Stimulated activated naive CD8-positive, alpha-beta T cell treated with anti-CD3 and anti-CD28 coated beads, Interleukin-15, Interleukin-2, amounts not matched to agents 100 ng/mL and 50 ng/mL, for 24 hours (primary cell): ENCODE data around the gene TRAPPC12.

Source experiments
- H3K27ac Mint-ChIP-seq: one replicate; pipeline ENCODE4 v1.8.0; 2021; ENCODE audit warnings: mild to moderate bottlenecking, mixed read lengths
- H3K27me3 Mint-ChIP-seq: one replicate; pipeline ENCODE4 v1.8.0; 2021; ENCODE audit warnings: mixed read lengths
- H3K36me3 Mint-ChIP-seq: one replicate; pipeline ENCODE4 v1.8.0; 2021; ENCODE audit warnings: low read depth, mixed read lengths
- H3K4me1 Mint-ChIP-seq: one replicate; pipeline ENCODE4 v1.8.0; 2021; ENCODE audit warnings: low read depth, mixed read lengths
- H3K4me3 Mint-ChIP-seq: one replicate; pipeline ENCODE4 v1.8.0; 2021; ENCODE audit warnings: mild to moderate bottlenecking, mixed read lengths
- H3K9me3 Mint-ChIP-seq: one replicate; pipeline ENCODE4 v1.8.0; 2021; ENCODE audit warnings: mixed read lengths

TRAPPC12 gene

DNA sequence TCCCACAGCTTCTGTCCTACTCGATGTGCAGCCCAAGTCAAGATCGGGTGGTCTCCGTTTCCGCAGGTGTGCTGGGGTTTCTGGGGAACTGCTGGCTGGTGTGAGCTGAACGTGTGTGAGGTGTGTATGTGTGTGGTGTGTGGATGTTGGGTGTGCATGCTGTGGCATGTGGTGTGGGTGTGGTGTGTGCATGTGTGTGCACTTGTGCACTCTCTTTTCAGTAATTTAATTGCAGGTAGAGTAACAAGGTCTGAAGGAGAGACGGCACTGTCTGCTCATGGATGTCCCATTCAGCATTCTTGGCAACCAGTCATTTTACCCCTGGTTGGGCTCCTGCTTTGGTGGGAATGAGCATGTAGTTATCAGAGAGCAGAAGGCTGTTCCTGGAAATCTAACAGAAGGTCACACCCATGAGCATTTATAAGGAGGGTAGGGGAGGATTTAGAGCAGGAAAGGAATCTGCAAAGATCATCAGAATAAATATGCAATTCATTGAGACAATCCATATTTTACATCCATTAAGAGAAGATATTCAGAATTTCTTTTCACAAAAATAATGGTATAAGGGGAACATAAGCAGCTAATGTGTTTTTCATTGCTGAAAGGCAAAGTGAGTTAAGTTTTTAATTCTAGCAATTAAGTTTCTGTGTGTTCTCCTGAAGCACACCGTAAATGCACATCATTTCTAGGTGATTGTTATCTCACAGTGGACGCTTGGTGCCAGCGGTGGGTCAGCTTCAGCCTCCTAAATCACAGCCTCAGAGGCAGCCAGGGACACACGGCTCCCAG lies 79.1 kb downstream of the TRAPPC12 start:
- Mint-ChIP-seq H3K27ac (no peak overlapping the region), H3K4me1 (peaks cover 6% of the 10 kb centered on the region), H3K9me3 (no peaks in the 10 kb centered on the region), H3K4me3 (no peak overlapping the region), H3K27me3 (no peaks in the 10 kb centered on the region), H3K36me3 (peaks cover 27% of the 10 kb centered on the region)

DNA sequence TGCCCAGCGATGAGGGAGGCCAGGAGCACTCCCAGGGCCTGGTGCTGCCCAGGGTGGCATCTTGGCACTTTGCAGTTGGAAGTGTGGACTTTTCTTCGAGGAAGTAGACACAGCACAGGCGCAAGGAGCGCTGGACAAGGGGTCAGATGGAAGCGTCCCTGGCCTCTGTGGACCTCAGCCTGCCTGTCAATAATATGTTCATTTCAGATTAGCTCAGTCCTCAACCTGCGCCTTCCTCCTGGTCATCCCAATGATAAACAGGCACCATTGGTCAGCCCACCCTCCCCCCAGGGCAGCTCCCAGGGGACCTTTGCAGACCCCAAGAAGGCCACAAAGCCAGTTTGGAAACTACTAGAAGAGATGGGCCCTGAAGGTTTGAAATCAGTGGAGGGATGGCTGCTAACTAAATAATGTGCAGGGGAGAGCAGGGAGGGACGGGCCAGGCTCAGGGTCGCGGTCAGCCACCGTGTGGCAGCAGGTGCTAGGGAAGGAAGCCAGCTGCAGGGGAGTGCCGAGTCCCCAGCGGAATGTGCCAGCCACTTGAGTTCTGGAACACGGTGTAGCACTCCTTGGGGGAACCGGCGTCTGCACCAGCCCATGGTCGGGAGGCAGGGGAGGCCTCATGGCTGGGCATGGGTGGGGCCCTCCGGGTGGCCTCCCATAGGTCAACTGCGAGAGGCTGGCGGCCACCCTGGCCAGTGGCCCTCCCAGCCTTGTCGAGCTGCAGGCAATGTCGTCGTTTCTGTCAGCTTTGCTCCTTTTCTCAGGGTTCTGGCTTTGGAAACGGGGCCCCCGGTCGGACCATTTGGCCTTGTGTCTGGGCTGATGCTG lies 79.9 kb downstream of the TRAPPC12 start:
- Mint-ChIP-seq H3K4me1 (peaks cover 6% of the 10 kb centered on the region), H3K27me3 (no peaks in the 10 kb centered on the region), H3K4me3 (no peak overlapping the region), H3K27ac (no peak overlapping the region), H3K9me3 (no peaks in the 10 kb centered on the region), H3K36me3 (peaks cover 33% of the 10 kb centered on the region)

DNA sequence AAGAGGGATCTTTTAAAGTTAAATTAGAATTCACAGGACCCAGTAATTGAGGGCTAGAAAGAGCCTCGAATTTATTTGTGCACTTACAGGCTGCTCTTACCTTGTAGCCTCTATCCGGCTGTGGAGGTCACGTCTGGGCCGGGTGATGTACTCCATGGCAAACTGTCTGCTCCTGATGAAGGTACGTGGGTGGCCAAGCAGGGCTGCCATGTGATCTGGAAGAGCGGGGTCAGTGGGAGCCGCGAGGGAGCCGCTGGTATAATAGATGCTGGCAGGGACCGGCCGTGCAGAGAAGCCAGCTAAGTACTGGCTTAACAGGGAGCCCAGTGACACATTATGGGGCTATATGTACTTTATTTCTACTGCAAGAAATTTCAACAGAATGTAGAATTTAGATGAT lies 80.7 kb downstream of the TRAPPC12 start:
- H3K4me1 Mint-ChIP-seq, result peaks cover 6% of the 10 kb centered on the region
- H3K27ac Mint-ChIP-seq, result no peak overlapping the region
- H3K27me3 Mint-ChIP-seq, result no peaks in the 10 kb centered on the region
- no peak overlapping the region for H3K4me3 Mint-ChIP-seq
- H3K9me3 Mint-ChIP-seq, result no peaks in the 10 kb centered on the region
- peaks cover 38% of the 10 kb centered on the region for H3K36me3 Mint-ChIP-seq

DNA sequence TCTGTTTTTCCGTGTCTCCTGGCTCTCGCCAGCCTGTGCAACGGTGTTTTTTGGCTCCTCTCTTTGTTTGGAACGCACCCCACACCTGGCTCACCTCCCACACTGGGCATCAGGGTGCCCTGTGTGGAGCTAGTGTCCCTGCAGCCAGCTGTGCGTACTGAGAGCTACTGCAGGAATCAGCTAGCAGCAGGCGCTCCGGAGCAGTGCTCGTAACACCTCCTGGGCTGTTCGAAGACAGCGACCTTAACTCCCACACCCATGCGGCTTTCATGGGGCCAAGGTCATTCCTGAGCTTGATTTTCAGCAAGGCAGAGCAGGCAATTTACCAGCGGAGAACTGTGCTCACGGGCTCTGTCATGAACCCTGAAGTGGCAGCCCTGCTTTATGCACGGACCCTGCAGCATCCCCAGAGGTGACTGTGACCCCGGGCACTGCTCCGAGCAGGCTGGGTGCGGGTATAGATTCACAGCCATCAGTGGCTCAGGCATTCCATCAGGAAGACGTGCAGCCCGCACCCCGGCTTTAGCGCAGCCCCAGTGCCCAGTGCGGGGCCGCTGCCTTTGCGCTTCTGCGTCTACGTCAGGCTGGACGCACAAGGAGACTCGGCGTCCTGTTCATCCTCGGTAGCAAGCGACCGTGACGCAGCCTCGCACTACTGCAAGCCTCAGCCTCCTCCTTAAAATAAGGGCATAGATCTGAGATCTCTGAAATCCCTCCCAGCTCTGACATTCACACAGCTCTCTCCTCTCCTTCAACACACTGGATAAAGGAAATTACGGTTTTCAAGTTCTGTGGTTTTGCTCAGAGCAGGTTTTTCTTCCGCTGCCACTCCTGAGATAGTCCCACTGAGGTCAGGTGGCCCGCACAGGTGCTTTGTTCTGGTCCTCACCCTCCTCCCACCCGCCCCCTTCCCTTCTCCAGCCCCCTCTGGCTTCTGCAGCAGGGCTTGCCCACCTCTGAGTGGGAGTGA lies 81.6 kb downstream of the TRAPPC12 start:
- H3K4me3 Mint-ChIP-seq, result no peak overlapping the region
- no peak overlapping the region for H3K27ac Mint-ChIP-seq
- H3K27me3 Mint-ChIP-seq, result no peaks in the 10 kb centered on the region

DNA sequence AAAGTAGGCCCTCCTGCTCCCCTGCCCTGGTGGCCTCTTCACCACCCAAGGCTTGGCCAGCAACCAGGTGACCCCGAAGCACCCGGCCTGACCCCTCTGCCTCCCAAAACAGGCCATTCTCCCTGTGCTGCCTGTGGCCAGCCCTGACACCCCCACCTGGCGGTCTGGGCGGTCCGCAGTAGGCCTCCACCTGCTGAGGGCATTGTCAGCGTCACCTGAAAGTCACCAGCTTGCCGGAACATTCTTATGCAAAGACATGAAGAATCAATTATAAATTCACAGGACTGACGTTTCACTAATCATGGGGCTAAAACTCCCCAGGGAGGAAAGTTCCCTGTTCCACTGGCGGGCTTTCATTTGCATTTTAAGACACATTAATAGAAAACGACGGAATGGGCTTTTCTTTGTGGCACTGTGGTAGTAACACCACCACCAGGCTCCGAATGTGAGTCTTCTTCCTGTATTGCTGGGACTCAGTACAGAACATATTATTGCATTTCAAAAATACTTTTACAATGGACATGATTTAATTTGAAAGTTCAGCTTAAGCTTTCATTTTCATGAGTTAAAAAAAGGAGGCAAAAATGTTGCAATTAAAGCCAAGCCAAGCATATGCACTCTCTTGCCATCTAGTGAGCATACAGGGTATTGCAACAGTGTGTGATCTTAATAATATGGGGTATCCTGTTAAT lies 82.5 kb downstream of the TRAPPC12 start:
- Mint-ChIP-seq H3K9me3 (no peaks in the 10 kb centered on the region), H3K27ac (peak overlapping the region; percentile 31), H3K27me3 (no peaks in the 10 kb centered on the region), H3K36me3 (peaks cover 33% of the 10 kb centered on the region), H3K4me1 (peaks cover 6% of the 10 kb centered on the region), H3K4me3 (no peak overlapping the region)

More for the DNA sequence above, 81.6 kb downstream of the TRAPPC12 start:
- Mint-ChIP-seq H3K36me3 (peaks cover 34% of the 10 kb centered on the region), H3K4me1 (peaks cover 6% of the 10 kb centered on the region), H3K9me3 (no peaks in the 10 kb centered on the region)

DNA sequence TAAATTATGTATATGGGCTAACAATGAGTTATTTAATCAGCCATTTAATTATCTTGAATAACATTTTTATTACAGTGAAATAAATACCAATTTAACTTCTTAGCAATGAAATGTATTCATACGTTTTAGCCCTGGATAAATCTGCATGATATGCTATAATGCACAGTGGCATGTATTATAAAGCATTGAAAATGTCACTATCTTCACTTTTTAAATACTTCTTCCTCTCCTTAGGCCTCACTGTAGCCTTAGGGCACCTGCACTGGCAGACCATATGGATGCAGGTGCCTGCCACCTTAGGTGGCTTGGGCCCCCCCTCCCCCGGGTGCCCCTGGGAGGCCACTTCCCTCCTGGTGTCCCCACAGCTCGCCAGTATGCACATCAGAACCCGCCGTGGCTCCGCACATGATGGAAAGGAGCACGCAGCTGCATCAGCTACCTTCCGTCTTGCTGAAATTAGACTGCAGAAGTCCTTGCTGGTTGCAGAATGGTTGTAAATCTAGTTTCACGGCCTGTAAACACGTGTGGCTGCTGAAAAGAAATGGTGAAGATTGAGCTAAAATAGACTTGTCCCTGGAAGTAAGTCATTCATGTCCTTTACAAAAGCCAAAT lies 83.1 kb downstream of the TRAPPC12 start:
- Mint-ChIP-seq H3K9me3 (no peaks in the 10 kb centered on the region), H3K4me3 (no peak overlapping the region), H3K27ac (no peak overlapping the region), H3K27me3 (no peaks in the 10 kb centered on the region), H3K36me3 (peaks cover 32% of the 10 kb centered on the region), H3K4me1 (peaks cover 6% of the 10 kb centered on the region)

DNA sequence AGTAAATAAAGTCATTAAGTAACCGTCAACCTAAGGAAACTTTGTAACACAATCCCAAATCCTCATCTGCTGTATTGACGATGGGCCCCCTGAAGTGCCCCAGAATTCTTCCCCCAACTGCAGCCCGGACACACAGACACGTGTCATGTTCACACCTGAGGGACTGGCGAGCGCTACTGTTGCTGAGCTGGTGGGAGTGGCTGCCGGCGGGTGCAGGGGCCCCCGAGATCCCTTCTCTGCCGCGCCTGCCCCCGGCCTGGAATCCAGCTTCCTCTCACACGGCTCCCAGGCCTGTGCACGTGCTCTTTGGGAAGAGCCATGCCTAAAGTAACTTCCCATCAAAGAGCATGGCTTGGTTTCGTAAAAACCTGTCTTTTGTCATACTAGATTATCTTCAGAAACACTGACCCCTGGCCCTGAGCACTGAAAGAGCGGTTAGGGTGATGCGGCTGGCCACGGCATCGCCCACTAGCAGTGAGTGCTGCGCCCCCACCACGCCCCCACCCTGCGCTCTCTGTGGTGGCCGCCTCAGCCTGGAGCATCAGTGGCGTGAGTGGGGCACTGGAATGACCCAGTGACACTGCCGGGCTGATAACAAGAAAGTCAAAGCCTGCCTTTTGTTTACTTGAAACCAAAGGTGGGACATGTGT lies 83.8 kb downstream of the TRAPPC12 start:
- Mint-ChIP-seq H3K36me3 (peaks cover 36% of the 10 kb centered on the region), H3K9me3 (no peaks in the 10 kb centered on the region), H3K27ac (no peak overlapping the region), H3K27me3 (no peaks in the 10 kb centered on the region), H3K4me3 (no peak overlapping the region), H3K4me1 (peaks cover 6% of the 10 kb centered on the region)

DNA sequence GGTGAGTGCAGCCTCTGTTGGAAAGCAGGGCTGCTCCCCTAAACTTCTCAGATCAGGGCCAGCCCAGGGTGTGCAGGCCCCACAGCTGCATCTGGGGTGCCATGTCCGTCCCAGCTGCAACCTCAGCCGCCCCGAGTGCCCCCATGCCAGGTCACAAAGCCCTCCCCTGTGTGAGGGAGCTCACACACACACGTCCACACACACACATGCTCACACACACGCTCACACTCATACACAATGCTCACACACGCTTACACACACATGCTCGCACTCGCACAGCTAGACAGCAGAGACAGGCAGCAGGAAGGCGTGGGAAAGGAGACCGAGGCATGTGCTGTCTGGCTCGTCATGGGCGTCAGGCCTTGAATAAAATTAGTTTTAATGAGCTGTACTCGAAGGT lies 84.5 kb downstream of the TRAPPC12 start:
- H3K27ac Mint-ChIP-seq, result no peak overlapping the region
- H3K4me3 Mint-ChIP-seq, result no peak overlapping the region
- no peaks in the 10 kb centered on the region for H3K27me3 Mint-ChIP-seq
- peaks cover 38% of the 10 kb centered on the region for H3K36me3 Mint-ChIP-seq
- peaks cover 6% of the 10 kb centered on the region for H3K4me1 Mint-ChIP-seq
- no peaks in the 10 kb centered on the region for H3K9me3 Mint-ChIP-seq

DNA sequence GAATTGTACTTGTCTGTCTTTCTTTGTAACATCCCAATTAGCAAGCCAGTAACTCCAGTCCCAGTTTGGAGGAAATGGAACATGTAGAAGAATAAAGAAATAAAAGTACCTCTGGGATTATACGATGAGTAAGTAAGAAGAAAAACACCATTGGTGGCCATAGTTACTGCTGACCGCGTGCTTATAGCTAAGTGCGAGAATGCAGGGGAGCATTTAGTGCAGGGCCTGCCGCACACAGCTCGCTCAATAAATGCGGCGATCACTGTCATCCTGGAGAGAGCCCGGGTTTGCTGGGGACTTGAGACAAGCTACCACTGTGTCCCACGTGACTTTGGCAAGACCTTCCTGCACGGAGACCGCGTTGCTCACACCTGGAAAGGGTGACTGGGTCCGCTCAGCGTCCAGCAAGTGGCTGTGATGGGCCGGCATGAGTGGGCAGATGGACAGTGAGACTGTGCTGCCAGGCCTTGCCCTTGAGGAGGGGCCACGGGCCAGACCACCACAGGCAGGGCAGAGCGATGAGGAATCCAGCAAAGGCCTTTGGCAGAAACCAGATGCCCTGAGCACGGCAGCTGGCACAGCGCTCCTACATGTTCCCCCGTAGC lies 85.0 kb downstream of the TRAPPC12 start:
- Mint-ChIP-seq H3K4me1 (peaks cover 6% of the 10 kb centered on the region), H3K36me3 (peaks cover 41% of the 10 kb centered on the region), H3K27me3 (no peaks in the 10 kb centered on the region), H3K27ac (no peak overlapping the region), H3K4me3 (no peak overlapping the region), H3K9me3 (no peaks in the 10 kb centered on the region)

DNA sequence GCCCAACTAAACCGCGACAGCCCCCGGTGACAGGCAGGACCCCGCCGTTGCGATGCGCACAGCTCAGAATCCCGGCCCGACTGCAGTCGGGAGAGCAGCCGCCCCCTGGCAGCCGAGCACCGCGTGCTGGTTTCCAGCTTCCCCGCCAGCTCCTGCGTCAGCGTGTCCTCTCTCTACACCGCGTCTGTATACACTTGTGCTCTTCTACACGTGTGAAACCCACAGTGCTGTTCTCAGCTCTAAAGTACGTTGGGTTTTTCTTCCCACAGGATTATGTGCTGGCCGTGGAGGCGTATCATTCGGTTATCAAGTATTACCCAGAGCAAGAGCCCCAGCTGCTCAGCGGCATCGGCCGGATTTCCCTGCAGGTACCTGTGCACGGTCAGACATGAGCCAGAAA lies 85.8 kb downstream of the TRAPPC12 start:
- H3K4me3 Mint-ChIP-seq, result no peak overlapping the region
- no peaks in the 10 kb centered on the region for H3K9me3 Mint-ChIP-seq
- H3K36me3 Mint-ChIP-seq, result peaks cover 41% of the 10 kb centered on the region
- no peak overlapping the region for H3K27ac Mint-ChIP-seq
- H3K4me1 Mint-ChIP-seq, result peaks cover 6% of the 10 kb centered on the region
- H3K27me3 Mint-ChIP-seq, result no peaks in the 10 kb centered on the region

DNA sequence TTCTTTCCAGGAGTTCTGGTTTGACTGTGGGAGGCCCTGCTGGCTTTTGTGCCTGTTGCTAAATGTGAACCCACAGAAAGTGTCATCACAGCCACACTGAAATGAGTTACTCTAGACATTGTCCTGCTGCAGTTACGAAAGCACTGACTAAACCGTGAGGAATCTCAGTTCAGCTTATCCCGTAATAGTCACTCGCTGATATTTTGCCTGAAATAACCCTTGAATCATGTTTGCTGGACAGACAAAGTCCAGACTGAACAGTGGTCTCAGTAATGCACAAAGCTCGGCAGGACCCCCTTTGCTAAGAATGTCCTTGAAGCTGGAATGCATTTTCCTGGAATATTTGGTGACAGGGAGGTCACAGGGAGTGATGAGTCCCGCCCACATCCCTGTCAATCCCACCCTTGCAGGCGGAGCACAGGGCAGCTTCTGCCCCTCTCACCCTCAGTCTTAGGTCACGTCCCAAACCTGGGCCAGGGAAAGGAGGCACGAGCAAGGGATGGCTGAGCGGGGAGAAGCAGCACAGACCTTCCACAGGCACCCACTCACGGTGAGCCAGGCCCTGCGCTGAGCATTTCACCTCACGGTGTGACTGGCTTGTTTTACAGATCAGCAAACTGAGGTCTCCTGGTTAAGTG lies 86.5 kb downstream of the TRAPPC12 start:
- Mint-ChIP-seq H3K4me1 (peaks cover 6% of the 10 kb centered on the region), H3K27ac (no peak overlapping the region), H3K4me3 (no peak overlapping the region), H3K36me3 (peaks cover 46% of the 10 kb centered on the region), H3K27me3 (no peaks in the 10 kb centered on the region), H3K9me3 (no peaks in the 10 kb centered on the region)

DNA sequence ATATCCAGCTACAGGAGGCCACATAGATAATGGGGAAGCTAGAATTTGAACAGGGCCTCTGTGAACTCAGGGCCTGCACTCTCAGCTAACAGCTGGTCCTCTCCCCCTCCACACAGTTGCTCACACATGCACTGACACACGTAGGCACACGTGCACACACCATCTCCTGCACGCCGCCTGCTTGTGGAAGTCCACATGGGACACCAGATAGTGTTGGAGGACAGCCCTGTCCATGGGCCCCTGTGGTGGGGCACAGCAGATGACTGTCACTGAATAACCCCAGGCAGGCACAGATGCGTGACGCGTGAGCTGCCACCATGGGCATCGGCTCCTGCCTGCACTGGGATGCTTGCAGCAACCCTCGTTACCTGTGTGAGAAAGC lies 87.0 kb downstream of the TRAPPC12 start:
- Mint-ChIP-seq H3K27ac (no peak overlapping the region), H3K36me3 (peaks cover 46% of the 10 kb centered on the region), H3K27me3 (no peaks in the 10 kb centered on the region), H3K9me3 (no peaks in the 10 kb centered on the region), H3K4me3 (no peak overlapping the region), H3K4me1 (peaks cover 6% of the 10 kb centered on the region)

DNA sequence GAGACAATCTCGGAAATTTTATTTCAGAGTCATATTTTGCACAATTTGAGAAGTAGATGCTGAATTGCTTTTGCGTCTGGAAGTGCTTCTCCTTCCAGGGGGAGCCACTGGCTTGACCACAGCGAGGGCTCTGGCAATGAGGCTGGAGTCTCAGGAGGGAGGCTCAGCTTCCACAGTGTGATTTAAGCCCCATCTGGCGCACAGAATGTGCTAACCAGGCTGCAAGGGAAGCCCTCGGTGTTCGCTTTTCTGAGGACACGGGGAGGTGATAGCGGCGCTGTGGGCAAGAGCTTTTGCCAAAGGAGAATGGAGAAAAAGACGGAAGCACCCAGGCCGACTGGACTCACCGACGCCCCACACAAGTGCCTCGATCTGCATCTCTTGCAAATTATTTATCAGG lies 87.5 kb downstream of the TRAPPC12 start:
- peaks cover 3% of the 10 kb centered on the region for H3K4me1 Mint-ChIP-seq
- peaks cover 50% of the 10 kb centered on the region for H3K36me3 Mint-ChIP-seq
- no peaks in the 10 kb centered on the region for H3K27me3 Mint-ChIP-seq
- H3K4me3 Mint-ChIP-seq, result no peak overlapping the region
- H3K9me3 Mint-ChIP-seq, result no peaks in the 10 kb centered on the region
- no peak overlapping the region for H3K27ac Mint-ChIP-seq
